HAP-1 (cell line): ENCODE data around the gene POU2F1.
"Not testable (repeated sequence)": the region's sequence is repeated elsewhere in the genome, so short reads cannot be mapped to it uniquely, and the experiment has no call there.

Source experiments
- DNase-seq, 2 experiments: peaks; one replicate each; pipeline ENCODE4 v3.0.0-alpha.2; 2016 to 2020; ENCODE audit warnings: low spot score in 2 of 2
- H3K27me3 ChIP-seq: fragments of 250-450 bp; sonication (Bioruptor Pico); 2 replicates; pipeline ENCODE4 v1.5.1; 2020; ENCODE audit warnings: low read depth, mild to moderate bottlenecking, moderate library complexity
- H3K36me3 ChIP-seq: fragments of 250-450 bp; sonication (Bioruptor Pico); replicated peaks from 2 replicates; pipeline ENCODE4 v1.5.1; 2020; ENCODE audit warnings: mild to moderate bottlenecking
- H3K4me1 ChIP-seq: fragments of 250-450 bp; sonication (Bioruptor Pico); 2 replicates; pipeline ENCODE4 v1.5.1; 2020; ENCODE audit warnings: mild to moderate bottlenecking
- H3K4me3 ChIP-seq: fragments of 250-450 bp; sonication (Bioruptor Pico); 2 replicates; pipeline ENCODE4 v1.5.1; 2020; ENCODE audit warnings: mild to moderate bottlenecking, moderate library complexity
- H3K9me3 ChIP-seq: fragments of 250-450 bp; sonication (Bioruptor Pico); 2 replicates; pipeline ENCODE4 v1.5.1; 2020; ENCODE audit warnings: mild to moderate bottlenecking, moderate library complexity
- in situ Hi-C: fragments of 300-500 bp; cut with MboI; formaldehyde crosslinking; loops from 3 replicates; pipeline ENCODE4 v1.14.3; 2020; ENCODE audit warnings: low sequenced_read_pairs, inconsistent platforms, mixed read lengths

The POU2F1 gene

GRCh38 chr1:167305059-167305705, 84.5 kb downstream of the POU2F1 start:
- in situ Hi-C loops = no loop called here
- Histone ChIP-seq H3K9me3 (no peaks in the 10 kb centered on the region), H3K27me3 (no peaks in the 10 kb centered on the region), H3K4me1 (peaks cover 8% of the 10 kb centered on the region), H3K4me3 (no peak overlapping the region), H3K36me3 (no peaks in the 10 kb centered on the region)
- DNase-seq = no peak

- Histone ChIP-seq H3K4me3 (no peak overlapping the region), H3K4me1 (peaks cover 9% of the 10 kb centered on the region), H3K9me3 (no peaks in the 10 kb centered on the region), H3K36me3 (no peaks in the 10 kb centered on the region), H3K27me3 (no peaks in the 10 kb centered on the region)
- DNase-seq = no peak
- in situ Hi-C loops = no loop called here
These were observed 85.1 kb downstream of the POU2F1 start for GRCh38 chr1:167305706-167306277.

GRCh38 chr1:167310732-167311131, 90.0 kb downstream of the POU2F1 start:
- Histone ChIP-seq H3K4me1 (peaks cover 19% of the 10 kb centered on the region), H3K9me3 (no peaks in the 10 kb centered on the region), H3K4me3 (no peak overlapping the region), H3K27me3 (no peaks in the 10 kb centered on the region), H3K36me3 (no peaks in the 10 kb centered on the region; the same call in 1 of the 2 replicates)
- peak in 1 of 2 experiments; percentile 56 for DNase-seq
- in situ Hi-C loops = no loop called here

GRCh38 chr1:167312871-167313270, 92.2 kb downstream of the POU2F1 start:
- in situ Hi-C loops = no loop called here
- Histone ChIP-seq H3K9me3 (0 out of 2 replicates have a peak, but pooled peaks cover 3% of the 10 kb centered on the region), H3K27me3 (no peaks in the 10 kb centered on the region), H3K4me1 (peaks cover 16% of the 10 kb centered on the region), H3K4me3 (no peak overlapping the region), H3K36me3 (no peaks in the 10 kb centered on the region; the same call in 1 of the 2 replicates)
- DNase-seq = no peak

GRCh38 chr1:167314671-167315070, 94.0 kb downstream of the POU2F1 start:
- H3K4me3 ChIP-seq = no peak overlapping the region
- no peaks in the 10 kb centered on the region; the same call in 1 of the 2 replicates for H3K36me3 ChIP-seq
- H3K9me3 ChIP-seq = 0 out of 2 replicates have a peak, but pooled peaks cover 3% of the 10 kb centered on the region
- in situ Hi-C loops = no loop called here
- no peaks in the 10 kb centered on the region for H3K27me3 ChIP-seq
- H3K4me1 ChIP-seq = peaks cover 16% of the 10 kb centered on the region
- no peak for DNase-seq

- Histone ChIP-seq H3K4me3 (no peak overlapping the region), H3K36me3 (no peaks in the 10 kb centered on the region; the same call in 1 of the 2 replicates), H3K4me1 (peaks cover 6% of the 10 kb centered on the region; the same call in 1 of the 2 replicates), H3K27me3 (no peaks in the 10 kb centered on the region), H3K9me3 (peaks cover 6% of the 10 kb centered on the region; the same call in 1 of the 2 replicates)
- no peak for DNase-seq
- in situ Hi-C loops = no loop called here
These were observed 96.8 kb downstream of the POU2F1 start for GRCh38 chr1:167317463-167317862.

GRCh38 chr1:167319206-167319605, 98.5 kb downstream of the POU2F1 start:
- H3K4me3 ChIP-seq, H3K27me3 ChIP-seq, H3K4me1 ChIP-seq, in situ Hi-C loops, DNase-seq, H3K36me3 ChIP-seq: not testable (repeated sequence)
- peaks cover 12% of the 10 kb centered on the region for H3K9me3 ChIP-seq

- H3K9me3 ChIP-seq = peaks cover 12% of the 10 kb centered on the region
- no peaks in the 10 kb centered on the region for H3K27me3 ChIP-seq
- H3K36me3 ChIP-seq = peaks cover 5% of the 10 kb centered on the region; the same call in 1 of the 2 replicates
- in situ Hi-C loops = no loop called here
- H3K4me1 ChIP-seq = peaks cover 2% of the 10 kb centered on the region; the same call in 1 of the 2 replicates
- no peak for DNase-seq
- H3K4me3 ChIP-seq = no peak overlapping the region
These were observed 101.8 kb downstream of the POU2F1 start for GRCh38 chr1:167322483-167322882.

- Histone ChIP-seq H3K4me3 (no peak overlapping the region), H3K4me1 (peaks cover 28% of the 10 kb centered on the region), H3K9me3 (peaks cover 10% of the 10 kb centered on the region), H3K36me3 (peaks cover 5% of the 10 kb centered on the region; the same call in 1 of the 2 replicates), H3K27me3 (no peaks in the 10 kb centered on the region)
- in situ Hi-C loops = no loop called here
- no peak for DNase-seq
These were observed 104.5 kb downstream of the POU2F1 start for GRCh38 chr1:167325151-167325550.

- H3K4me1 ChIP-seq = peaks cover 36% of the 10 kb centered on the region
- no peak overlapping the region for H3K4me3 ChIP-seq
- no peaks in the 10 kb centered on the region; the same call in 1 of the 2 replicates for H3K9me3 ChIP-seq
- H3K36me3 ChIP-seq = peaks cover 3% of the 10 kb centered on the region; the same call in 1 of the 2 replicates
- in situ Hi-C loops = no loop called here
- no peaks in the 10 kb centered on the region for H3K27me3 ChIP-seq
- DNase-seq = peak in 1 of 2 experiments; percentile 66
These were observed 107.7 kb downstream of the POU2F1 start for GRCh38 chr1:167328306-167328815.

GRCh38 chr1:167328816-167329483, 108.3 kb downstream of the POU2F1 start:
- H3K4me1 ChIP-seq = peaks cover 36% of the 10 kb centered on the region
- peak; percentile 91 to 92 for DNase-seq
- no peaks in the 10 kb centered on the region for H3K36me3 ChIP-seq
- H3K27me3 ChIP-seq = no peaks in the 10 kb centered on the region
- H3K9me3 ChIP-seq = no peaks in the 10 kb centered on the region
- no peak overlapping the region for H3K4me3 ChIP-seq
- in situ Hi-C loops = no loop called here

- Histone ChIP-seq H3K4me1 (peaks cover 36% of the 10 kb centered on the region), H3K4me3 (no peak overlapping the region), H3K27me3 (no peaks in the 10 kb centered on the region), H3K36me3 (no peaks in the 10 kb centered on the region), H3K9me3 (no peaks in the 10 kb centered on the region)
- in situ Hi-C loops = no loop called here
- no peak for DNase-seq
These were observed 110.1 kb downstream of the POU2F1 start for GRCh38 chr1:167330601-167331293.

- no peaks in the 10 kb centered on the region for H3K9me3 ChIP-seq
- DNase-seq = no peak
- H3K27me3 ChIP-seq = no peaks in the 10 kb centered on the region
- in situ Hi-C loops = no loop called here
- no peak overlapping the region for H3K4me3 ChIP-seq
- no peaks in the 10 kb centered on the region for H3K36me3 ChIP-seq
- peaks cover 36% of the 10 kb centered on the region for H3K4me1 ChIP-seq
These were observed 111.0 kb downstream of the POU2F1 start for GRCh38 chr1:167331650-167332049.
